Mammary epithelial cell (primary cell): ENCODE measurements around the gene BLVRB.

Source experiments
- EZH2 ChIP-seq: IDR thresholded peaks from 2 replicates; pipeline ENCODE4 v1.6.1; 2012; ENCODE audit warnings: low read length, inconsistent platforms, borderline replicate concordance
- TF ChIP-seq, protein P1 (sequence below), 2 donors: IDR thresholded peaks in 1 of 2; conservative IDR thresholded peaks in 1 of 2; 2 replicates each; pipeline ENCODE4 v1.5.1; 2011 to 2012; ENCODE audit warnings: inconsistent platforms in 2 of 2, low read length in 2 of 2, mild to moderate bottlenecking in 2 of 2, control low read depth in 1 of 2, low read depth in 1 of 2; ENCODE audit not compliant: insufficient read depth in 1 of 2; ENCODE audit errors: extremely low read depth in 1 of 2

DNA sequence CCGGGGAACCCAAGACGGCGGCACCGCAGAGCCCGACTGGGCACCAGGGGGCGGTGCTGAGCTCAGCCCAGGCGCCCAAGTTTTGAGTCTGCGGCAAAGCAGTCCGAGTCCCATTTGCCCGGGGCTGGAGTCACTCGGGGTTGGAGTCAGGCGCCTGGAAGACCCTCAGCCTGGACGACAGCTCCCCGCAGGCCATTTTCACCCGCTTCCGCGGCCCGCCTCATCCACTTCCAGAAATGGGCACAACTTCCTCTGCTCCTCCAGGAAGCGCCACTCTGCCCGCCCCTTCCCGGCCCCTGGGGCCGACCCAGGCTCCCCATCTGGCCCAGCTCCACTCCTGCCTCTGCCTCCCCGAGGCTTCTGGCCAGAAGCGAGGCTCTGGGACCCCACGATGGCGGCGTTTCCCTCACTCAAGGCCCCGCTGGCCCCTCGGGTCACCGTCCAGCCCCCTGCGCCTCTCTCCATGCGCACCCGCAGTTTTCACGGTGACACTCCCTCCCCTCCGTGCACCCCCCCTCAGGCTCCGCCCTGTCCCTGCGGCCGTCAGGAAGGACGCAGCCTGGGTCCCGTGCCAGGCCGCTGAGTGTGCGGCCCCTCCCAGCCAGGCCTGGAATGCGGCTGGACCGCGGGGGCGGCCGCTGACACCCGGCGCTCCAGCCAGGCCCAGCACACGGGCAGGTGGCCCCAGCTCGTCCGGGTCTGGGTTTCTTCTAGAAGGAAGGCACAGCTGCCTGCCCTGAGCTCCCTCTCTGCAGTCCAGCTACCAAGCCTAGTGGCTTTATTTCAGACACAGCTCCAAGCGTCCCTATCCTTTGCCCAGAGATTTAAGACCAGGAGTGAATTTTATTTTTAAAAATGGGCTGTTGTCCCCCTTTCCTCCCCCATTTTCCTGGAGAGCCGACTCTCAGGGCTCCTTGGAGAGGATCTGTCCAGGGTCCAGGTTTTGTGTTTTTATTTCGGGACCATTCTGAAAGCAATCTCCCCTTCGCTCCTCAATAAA, 44.5 kb downstream of the BLVRB start:
- TF ChIP-seq, protein P1, sequence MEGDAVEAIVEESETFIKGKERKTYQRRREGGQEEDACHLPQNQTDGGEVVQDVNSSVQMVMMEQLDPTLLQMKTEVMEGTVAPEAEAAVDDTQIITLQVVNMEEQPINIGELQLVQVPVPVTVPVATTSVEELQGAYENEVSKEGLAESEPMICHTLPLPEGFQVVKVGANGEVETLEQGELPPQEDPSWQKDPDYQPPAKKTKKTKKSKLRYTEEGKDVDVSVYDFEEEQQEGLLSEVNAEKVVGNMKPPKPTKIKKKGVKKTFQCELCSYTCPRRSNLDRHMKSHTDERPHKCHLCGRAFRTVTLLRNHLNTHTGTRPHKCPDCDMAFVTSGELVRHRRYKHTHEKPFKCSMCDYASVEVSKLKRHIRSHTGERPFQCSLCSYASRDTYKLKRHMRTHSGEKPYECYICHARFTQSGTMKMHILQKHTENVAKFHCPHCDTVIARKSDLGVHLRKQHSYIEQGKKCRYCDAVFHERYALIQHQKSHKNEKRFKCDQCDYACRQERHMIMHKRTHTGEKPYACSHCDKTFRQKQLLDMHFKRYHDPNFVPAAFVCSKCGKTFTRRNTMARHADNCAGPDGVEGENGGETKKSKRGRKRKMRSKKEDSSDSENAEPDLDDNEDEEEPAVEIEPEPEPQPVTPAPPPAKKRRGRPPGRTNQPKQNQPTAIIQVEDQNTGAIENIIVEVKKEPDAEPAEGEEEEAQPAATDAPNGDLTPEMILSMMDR (conservative IDR thresholded peaks at IDR 0.05 in 1 of 2, IDR thresholded peaks at IDR 0.05 in 1 of 2; ENCODE audit: extremely low read depth in 1 of 2, insufficient read depth in 1 of 2, low read depth in 1 of 2, low read length in 2 of 2): peak; percentile 80 to 99
- no peak for TF ChIP-seq EZH2
